G401.6 (cell line): ENCODE data around the gene PEX11A.

Experiments
- FAIRE-seq: peaks from 2 replicates; lab custom pipeline; 2012; peaks lifted over from hg19 to GRCh38; lab: Jason Lieb, UNC

Gene PEX11A

DNA sequence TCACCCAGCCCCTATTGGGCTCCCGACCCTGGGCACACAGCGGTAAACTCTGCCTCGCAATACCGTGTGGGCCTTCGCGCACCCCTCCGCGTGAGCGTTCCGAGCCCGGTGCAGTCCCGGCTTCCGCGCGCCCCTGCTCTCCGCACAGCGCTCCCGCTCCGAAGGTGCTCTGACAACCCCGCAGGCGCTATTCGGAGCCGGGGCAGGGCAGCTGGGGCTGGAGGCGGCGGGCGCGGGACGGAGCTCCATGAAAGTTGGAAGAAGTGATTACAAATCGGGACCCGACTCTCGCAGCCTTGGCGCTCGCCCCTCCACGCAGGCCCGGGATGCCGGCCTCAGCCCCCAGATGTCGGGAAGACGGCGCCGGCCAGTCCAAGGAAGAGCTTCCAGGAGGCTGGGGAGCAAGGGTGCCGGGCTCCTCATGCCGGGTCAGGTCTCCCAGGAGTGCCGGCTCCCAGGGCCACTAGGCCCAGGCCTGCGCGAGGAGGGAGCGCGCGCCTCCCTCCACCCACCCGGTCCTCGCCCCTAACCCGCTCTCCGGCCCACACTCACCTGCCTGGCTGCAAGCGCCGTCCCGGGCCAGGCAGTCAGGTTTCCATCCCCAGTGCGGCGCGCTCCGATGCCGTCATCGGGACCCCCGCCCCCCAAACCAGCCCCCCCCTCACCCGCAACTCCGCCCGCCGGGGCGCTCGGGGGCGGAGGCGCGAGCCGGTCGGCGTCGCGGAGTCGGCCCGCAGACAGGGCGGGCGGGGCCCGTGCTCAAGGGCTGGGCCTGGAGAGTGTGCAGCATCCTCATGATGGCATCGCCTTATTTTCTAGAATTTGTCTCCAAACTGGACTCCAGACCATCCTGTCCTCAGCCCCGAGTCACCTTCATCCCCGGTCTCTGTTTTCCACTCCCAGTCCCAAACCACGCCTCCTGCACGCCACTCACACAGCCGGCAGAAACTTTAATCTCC is 35.4 kb downstream of the PEX11A start, which contains the start of gene KIF7:
KIF7 (minus strand) TSS at position 621 of the 959 bp plus-strand sequence. CDS start 2,537 bp downstream, outside the sequence.
- FAIRE-seq: no peak

- no peak for FAIRE-seq
These were observed 36.2 kb downstream of the PEX11A start for GRCh38 chr15:89654301-89654761.

- no peak for FAIRE-seq
These were observed 37.0 kb downstream of the PEX11A start for GRCh38 chr15:89653578-89653977.

GRCh38 chr15:89652666-89653065 is 37.9 kb downstream of the PEX11A start:
- no peak for FAIRE-seq

GRCh38 chr15:89652131-89652530 is 38.4 kb downstream of the PEX11A start:
- no peak for FAIRE-seq

DNA sequence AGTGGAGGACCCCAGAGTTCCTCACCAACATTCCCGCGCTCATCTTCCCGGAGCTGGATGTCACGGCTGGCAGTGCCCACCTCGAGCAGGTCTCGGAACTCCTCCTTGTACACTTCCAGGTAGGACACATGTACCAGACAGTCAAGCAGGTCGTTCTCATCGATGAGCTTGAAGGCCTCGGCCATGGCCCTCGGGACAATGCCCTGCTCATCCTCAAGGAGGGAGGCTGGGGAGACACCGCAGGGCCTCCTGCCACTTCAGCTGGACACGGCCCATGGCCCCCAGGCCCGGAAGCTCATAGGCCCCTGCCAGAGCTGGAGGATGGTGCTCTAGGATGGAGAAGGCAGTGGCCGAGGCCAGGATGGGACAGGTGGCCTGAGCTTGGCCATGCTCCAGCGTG is 40.8 kb downstream of the PEX11A start:
- FAIRE-seq: no peak

GRCh38 chr15:89649013-89649625 is 41.4 kb downstream of the PEX11A start:
- no peak for FAIRE-seq

DNA sequence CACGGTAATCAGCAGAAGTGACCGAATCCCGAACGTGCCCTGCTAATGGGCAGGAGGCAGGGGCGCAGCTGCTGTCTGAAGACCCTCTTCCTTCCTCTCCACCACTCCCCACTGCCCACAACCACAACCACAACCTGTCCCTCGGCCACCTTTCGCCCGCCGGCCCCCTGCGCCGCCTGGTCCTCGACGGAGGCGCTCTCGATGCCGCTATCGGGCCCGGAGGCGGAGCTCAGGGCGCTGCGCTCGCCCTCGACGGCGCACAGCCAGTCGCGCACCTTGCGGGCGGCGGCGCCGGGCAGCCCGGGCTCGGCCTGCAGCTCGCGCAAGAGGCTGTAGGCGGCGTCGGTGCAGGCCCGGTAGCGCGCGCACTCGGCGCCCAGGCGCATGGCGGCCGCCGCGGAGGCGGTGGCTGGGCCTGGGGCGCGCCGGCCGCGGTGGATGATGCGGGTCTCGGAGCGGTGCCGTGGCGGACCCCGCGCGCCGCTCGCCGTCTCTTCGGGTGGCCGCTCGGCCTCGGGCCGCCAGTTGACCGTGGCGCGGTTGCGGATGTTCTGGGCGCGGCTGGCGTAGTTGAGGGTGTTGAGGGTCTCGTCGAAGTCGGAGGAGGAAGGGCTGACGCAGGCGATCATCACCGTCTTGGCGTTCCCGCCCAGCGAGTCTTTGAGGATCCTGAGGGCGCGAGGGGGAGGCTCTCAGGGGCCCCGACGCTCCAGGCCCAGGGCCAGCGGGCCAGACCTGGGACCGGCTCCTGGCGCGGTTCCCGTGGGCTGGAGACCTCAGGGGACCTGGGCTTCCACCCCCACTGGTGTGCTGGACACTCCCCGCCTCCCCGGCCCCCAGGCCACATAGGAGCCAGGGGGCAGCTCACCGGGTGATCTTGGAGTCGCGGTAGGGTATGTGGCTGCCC is 42.2 kb downstream of the PEX11A start:
- FAIRE-seq: no peak

DNA sequence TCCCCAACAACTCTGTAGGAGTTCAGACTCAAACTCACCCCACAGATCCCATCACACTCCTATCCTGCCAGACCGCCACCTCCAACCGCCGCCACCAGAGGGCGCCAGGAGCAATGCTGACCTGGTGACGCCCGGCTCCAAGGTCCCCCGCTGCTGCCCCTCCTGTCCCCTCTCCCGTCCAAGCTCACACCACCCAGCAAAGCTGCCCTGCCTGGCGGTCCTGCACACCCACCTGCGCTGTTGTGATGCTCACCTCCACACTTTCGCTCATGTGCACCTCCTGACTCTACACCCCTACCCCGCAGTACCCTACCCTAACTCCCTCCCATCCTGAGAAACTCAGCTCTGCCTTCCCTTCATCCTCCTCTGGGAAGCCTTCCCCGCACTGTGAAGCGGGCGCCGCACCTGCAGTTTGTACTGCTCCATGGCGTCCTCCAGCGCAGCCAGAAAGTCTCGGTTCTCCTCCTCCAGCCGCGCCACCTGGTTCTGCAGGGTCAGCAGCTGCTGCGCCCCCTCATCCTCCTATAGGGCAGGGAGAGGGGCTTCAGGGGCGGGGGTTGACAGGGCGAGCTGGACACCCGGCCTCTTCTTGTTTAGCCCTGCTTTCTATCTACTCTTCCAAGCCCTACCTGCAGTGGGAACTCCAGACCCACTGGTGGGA is 43.2 kb downstream of the PEX11A start:
- FAIRE-seq: no peak

DNA sequence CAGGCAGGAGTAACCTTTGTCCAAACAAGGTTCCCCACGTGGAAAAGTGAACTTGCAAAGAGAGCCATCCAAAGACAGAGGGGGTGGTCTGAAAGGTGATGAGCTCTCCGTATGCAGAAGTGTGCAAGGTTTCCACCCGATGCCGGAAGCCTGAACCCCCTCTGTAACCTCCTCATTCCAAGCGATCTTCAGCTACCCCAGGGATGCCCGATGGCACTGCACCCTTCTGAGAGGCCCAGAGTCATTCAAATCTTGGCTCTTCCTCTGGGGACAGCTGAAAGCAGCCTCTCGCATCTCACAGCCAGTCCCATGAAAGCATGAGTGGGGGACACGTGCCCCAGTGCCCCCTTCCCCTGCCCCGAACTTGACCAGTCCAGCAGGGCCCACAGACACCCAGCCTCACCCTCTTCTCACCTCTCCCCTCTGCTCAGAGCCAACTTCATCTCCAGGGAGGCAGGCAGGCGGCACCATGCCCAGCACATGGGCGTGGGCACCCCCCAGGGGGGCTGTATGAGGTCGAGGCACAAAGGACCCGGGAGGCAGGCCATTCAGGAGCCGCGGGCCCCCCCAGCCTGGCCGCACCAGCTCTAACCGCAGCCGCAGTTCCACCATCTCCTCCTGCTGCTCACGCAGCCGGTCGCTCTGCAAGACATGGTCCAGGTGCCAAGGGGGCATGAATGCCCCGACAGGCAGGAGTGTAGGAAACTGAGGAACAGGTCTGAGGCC is 44.0 kb downstream of the PEX11A start:
- FAIRE-seq: no peak

- FAIRE-seq: no peak
These were observed 44.9 kb downstream of the PEX11A start for GRCh38 chr15:89645680-89646079.

- FAIRE-seq: no peak
These were observed 48.4 kb downstream of the PEX11A start for GRCh38 chr15:89642106-89642505.

GRCh38 chr15:89641053-89641452 is 49.5 kb downstream of the PEX11A start:
- no peak for FAIRE-seq

- no peak for FAIRE-seq
These were observed 50.3 kb downstream of the PEX11A start for GRCh38 chr15:89640245-89640644.

GRCh38 chr15:89633585-89633984 is 57.0 kb downstream of the PEX11A start:
- no peak for FAIRE-seq

DNA sequence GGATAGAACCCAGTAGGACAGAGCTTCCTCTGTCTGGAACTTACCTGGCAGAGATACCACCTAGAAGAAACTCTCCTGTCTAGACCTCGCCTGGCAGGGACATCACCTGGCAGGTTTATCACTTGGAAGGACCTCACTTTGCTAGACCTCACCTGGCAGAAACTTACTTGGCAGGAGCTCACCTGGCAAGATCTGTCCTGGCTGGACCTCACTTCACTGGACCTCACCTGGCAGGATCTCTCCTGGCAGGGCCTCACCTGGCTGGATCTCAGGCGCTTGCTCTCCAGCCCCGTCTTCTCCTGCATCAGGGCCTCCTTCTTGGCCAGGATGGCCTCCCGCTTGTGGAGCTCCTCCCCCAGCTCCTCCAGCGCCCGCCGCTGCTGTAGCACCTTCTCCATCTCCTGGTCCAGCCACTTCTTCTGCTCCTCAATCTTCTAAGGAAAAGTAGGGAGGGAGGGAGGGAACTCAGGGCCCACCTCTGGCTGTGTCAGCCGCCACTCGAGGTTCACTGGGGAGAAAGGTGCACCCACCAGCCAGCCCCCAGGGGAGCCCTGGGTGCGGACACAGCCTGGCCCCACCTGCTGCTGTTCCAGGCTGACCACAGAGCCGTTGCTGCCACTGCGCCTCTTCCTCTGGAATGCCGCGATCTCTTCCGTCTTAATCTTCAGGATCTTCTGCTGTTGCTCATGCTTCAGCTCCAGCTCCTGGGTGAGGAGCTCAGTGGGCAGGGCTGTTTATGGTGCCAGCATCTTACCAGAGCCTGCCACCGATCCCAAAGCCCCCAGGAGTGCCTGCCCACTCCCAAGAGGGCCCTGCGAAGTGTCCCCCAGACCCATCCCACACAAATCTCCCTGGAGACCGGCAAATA is 57.8 kb downstream of the PEX11A start:
- FAIRE-seq: no peak

DNA sequence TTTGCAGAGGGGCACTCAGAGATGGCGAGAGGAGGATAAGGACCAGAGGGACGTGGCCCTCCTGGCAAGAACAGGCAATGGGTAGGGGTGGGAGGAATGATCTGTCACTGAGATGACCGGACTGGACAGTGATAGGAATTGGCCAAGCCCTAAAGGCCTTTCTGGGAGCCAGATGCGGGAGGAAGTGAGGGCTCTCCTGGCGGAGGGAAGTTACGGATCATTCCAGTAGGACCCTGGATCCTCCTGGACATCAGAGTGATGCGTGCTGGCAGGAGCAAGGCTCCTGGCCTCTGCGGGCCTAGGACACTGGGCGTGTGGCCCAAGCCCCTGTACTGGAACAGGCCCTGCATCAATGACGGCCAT is 58.7 kb downstream of the PEX11A start:
- FAIRE-seq: no peak
